ENCODE results near the gene TAGAP.

GRCh38 chr6:159030168-159030567, 14.6 kb downstream of the TAGAP start:
- TF ChIP-seq, protein P1, sequence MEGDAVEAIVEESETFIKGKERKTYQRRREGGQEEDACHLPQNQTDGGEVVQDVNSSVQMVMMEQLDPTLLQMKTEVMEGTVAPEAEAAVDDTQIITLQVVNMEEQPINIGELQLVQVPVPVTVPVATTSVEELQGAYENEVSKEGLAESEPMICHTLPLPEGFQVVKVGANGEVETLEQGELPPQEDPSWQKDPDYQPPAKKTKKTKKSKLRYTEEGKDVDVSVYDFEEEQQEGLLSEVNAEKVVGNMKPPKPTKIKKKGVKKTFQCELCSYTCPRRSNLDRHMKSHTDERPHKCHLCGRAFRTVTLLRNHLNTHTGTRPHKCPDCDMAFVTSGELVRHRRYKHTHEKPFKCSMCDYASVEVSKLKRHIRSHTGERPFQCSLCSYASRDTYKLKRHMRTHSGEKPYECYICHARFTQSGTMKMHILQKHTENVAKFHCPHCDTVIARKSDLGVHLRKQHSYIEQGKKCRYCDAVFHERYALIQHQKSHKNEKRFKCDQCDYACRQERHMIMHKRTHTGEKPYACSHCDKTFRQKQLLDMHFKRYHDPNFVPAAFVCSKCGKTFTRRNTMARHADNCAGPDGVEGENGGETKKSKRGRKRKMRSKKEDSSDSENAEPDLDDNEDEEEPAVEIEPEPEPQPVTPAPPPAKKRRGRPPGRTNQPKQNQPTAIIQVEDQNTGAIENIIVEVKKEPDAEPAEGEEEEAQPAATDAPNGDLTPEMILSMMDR (IDR thresholded peaks at IDR 0.05; ENCODE audit: low read length), result no peak
- no peak for TF ChIP-seq EZH2 (IDR thresholded peaks at IDR 0.05; ENCODE audit: borderline replicate concordance, low read length)

Data from OCI-LY1 (cell line).